HG03095 (cell line): Measurements from ENCODE around the gene ZNF212.
"Not testable (repeated sequence)": the region's sequence is repeated elsewhere in the genome, so short reads cannot be mapped to it uniquely, and the experiment has no call there.

Experiments used
- ATAC-seq: cut with Tn5 transposase; IDR thresholded peaks from one replicate; pipeline ENCODE4 v1.9.1; 2021; ENCODE audit warnings: moderate library complexity; ENCODE audit not compliant: unreplicated experiment

The ZNF212 gene

DNA sequence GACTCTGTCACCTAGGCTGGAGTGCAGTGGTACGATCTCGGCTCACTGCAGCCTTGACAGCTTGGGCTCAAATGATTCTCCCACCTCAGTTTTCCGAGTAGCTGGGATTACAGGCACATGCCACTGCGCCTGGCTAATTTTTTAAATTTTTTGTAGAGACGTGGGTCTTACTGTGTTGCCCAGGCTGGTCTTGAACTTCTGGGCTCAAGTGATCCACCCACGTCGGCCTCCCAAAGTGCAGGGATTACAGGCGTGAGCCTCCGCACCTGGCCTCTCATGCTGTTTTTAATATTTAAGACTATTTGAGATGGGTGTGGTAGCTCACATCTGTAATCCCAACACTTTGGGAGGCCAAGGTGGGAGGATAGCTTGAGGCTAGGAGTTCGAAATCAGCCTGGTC, 12.1 kb downstream of the ZNF212 start:
- not testable (repeated sequence) for ATAC-seq

DNA sequence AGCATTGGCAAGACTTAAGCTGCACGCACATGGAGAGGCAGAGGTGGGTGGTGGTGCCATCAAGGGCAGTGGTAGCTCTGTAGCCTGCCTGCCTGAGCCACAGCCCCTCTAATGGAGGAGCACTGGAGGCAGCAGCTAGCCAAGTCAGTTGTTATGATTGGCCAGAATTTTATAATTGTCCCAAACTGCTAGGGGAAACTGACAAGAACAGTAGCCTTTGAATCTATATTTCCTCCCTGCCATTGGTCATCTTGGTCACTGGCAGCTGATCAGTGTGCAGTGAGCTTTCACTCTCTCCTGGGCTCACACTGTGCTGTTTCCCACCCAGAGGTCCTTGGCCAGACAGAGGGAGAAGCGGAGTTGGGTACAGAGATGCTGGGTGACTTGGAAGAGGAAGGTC, 12.9 kb downstream of the ZNF212 start:
- no peak for ATAC-seq

DNA sequence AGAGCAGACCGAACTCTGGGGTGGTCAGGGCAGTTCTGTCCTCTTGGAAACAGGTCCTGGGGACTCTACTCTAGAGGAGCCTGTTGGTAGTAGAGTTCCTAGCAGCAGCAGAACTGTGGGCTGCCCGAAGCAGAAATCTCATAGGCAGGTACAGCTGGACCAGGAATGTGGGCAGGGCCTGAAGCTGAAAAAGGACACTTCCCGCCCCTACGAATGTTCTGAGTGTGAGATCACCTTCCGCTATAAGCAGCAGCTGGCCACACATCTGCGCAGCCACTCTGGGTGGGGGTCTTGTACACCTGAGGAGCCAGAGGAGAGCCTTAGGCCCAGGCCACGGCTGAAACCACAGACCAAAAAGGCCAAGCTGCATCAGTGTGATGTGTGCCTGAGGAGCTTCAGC, 14.2 kb downstream of the ZNF212 start:
- no peak for ATAC-seq

DNA sequence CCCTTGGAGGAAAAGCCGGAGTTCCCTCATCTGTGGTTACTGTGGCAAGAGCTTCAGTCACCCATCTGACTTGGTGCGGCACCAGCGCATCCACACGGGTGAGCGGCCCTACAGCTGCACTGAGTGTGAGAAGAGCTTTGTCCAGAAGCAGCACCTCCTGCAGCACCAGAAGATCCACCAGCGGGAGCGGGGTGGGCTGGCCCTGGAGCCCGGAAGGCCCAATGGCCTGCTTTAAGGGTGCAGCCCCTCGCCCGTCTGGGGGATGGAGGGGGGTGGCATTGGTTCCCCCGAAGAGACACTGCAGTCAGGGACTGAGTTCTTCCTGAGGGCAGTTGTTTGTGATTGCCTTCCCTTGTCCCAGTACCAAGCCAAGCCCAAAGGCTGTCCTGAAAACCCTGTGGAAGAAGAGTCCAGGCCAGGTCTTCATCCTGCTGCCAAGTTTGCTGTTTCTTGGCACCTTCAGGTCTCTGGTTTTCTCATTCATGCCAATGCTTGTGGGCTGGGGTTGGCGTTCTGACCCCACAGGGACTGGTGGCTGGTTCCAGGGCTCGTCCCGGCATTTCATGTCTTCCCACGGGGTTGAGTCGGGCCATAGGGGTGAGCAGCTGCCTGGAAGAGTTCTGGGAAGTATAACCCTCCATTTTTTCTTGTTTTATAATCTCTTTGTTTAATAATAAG, 14.9 kb downstream of the ZNF212 start:
- ATAC-seq, result no peak

DNA sequence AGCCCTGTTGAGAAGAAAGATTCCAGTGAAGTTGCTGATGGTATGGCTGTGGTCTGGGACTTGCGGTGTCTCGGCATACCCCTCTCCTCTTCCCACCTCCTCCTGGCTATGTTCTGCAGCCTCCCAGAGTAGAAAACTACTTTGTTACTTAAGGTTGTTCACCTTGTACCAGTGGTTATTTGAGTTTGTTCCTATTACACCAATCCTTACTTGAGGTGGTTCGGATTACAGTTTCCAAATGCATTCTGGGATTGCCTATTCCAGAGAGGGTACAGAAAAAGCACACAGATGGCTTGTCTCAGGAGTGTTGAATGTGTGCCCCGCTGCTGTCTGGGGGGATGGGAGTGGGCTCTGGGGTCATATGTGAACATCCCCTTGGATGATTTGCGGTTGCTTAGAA, 15.7 kb downstream of the ZNF212 start:
- no peak for ATAC-seq

DNA sequence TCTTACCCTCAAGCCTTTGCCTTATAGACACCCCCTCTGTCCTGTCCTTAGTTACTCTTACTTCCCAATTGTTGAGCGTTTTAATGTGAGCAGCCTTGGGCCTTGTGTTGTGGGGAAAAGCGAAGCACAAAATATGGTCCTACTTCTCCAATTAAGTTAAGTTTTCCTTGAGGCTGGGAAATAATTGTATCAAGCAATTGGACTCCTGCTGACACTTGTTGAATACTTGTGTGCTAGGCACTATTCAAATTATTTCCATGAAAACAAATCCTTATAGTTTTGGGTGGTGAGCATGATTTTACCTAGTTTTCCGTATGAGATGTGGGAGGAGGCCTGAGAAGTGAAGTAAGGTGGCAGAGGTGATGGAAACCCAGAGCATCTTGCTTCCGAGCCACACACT, 17.1 kb downstream of the ZNF212 start:
- no peak for ATAC-seq

DNA sequence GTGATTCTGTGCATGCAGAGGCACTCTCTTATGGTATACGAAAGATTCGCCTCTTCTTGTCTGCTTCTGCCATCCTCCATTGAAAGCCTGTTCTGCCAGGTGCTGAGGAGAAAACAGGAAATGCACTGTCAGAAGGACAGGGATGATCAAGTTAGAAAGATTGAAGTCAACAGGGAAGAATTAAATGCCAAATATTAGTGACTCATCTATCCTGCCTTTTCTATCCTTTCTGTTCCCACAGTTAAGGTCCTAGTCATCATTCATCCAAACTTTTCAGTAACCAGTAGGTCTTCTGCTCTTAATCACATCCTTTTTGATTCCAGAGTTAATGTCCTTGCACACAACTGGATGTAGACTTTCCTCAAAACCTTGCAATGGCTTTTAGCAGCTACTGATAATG, 17.7 kb downstream of the ZNF212 start:
- no peak for ATAC-seq

DNA sequence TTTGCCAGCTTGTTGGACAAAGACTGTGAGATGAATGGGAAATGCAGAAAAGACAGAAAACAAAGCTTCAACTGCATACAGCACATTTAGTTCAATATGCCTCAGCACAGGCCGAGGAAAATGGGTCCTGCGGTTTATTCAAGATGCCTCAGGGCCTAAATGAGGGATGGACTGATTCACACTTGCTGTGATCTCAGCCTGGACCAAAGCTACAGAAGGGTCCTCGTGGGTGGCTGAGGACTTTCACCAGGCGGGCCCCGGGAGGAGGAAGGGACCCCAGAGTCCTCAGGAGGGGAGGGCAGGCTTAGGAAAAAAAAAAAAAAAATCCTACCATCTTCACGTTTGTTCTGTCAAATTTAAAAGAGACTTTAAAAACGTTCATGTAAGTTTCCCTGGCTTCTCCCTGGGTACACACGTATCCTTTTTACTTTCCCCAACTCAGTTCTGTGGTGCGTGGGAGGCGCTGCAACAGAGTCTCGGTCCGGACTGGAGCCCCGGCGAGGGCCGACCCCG, 21.9 kb downstream of the ZNF212 start:
- peak; percentile 3 for ATAC-seq

DNA sequence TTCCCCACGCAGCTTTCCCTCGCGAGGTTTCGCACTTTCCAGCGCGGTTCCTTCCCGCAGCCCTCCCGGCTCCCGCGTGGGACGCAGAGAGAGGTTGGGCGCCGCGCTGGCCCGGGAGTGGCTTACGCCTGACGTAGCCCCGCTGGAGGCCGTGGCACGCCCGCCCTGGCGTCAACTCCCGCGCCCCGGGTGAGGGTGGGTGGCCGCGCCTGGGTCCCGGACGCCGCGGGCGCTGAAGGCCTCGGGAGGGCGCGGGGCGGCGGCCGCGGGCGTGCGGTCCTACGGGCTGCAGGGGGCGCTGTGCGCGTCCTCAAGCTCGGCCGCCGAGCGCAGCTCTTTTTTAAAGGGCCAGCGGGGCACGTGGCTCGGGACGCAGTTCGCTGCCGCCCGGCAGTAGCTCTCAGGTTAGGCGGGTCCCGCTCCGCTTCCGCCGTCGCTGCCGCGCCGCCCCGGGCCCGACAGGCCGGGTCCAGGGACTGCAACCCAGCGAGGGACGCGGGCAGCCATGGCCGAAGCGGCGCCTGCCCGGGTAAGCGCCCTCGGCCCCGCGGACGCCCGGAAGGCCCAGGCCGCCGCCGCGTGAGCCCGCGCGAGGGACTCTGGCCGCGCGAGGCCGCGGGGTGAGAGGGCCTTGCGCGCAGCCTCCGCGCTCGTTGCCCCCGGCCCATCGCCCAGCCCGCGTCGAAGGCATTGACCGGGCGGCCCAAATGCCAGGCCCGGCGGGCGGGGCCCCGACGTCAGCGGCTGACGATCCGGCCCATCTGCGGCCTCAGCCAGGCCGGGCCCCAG, 22.6 kb downstream of the ZNF212 start, which contains the start of gene ZNF783:
Gene ZNF783, plus strand, starts transcription at position 368 of the 789 bp plus-strand sequence. Its CDS starts 138 bp downstream, at position 506.
- ATAC-seq, result peak; percentile 88

DNA sequence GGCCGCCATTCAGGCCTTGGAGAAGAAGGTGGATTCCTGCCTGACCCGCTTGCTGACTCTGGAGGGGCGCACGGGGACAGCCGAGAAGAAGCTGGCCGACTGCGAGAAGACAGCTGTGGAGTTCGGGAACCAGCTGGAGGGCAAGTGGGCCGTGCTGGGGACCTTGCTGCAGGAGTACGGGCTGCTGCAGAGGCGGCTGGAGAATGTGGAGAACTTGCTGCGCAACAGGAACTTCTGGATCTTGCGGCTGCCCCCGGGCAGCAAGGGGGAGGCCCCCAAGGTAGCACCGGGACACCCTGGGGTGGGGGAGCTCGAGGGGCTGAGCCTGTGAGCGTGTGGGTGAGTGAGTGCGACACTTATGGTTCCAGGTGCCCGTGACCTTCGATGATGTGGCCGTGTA, 27.0 kb downstream of the ZNF212 start:
- no peak for ATAC-seq

DNA sequence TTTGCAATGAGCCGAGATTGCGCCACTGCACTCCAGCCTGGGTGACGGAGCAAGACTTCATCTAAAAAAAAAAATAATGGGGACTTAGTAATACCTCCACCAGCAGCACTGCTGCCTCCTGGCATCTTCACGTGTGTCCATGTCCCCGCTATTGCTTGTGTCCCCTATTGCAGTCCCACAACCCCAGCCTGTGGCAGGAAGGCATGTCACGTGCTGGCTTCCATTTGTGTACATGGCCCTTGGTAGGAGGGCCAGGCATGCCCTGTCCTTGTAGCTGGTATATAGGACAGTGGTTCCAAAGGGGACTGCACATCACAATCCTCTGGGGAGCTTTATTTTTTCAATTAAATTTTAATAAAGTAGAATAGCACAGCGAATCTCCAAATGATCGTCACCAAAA, 28.3 kb downstream of the ZNF212 start:
- no peak for ATAC-seq

DNA sequence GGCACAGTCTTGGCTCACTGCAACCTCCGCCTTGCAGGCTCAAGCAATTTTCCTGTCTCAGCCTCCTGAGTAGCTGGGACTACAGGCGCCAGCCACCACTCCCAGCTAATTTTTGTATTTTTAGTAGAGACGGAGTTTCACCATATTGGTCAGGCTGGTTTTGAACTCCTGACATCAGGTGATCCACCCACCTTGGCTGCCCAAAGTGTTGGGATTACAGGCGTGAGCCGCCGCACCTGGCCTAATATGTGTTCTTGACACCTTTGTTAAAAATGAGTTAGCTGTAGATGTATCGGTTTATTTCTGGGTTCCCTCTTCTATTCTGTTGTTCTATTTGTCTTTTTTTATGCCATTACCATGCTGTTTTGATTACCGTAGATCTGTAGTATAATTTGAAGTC, 35.0 kb downstream of the ZNF212 start:
- ATAC-seq, result not testable (repeated sequence)

DNA sequence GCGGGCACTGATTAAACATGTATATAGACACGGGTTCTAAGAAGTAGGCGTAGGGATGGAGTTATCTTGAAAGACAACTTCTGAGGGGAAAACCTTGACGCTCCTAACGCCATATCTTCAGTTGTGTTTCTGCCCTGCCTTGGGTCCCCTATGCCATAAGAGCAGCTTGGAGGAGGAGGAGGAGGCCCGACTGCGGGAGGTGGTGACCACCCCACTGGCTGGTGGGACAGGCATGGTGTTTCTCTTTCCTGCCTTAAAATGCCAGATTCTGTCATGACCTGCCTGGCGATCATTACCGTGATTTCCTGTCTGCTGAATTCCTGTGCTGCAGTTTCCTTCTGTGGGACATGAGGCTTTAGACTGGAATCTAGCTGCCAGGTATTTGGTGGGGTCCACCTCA, 38.4 kb downstream of the ZNF212 start:
- no peak for ATAC-seq

DNA sequence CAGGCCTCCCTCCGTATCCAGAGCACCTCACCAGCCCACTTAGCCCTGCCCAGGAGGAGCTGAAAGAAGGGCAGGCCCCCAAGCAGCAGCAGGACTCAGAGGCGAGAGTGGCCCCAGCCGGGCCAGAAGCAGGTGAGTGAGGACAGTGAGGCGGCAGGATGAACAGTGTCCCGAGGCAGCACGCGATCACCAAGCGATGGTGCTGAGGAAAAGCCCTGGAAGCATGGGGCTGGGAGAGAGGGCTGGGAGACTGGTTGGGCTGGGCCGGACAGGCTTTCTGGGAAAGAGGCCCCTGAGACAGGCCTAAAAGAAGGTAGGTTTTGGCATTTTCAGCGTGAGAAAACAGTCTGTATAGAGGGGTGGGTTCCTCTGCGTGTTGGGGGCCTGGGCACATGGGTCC, 38.9 kb downstream of the ZNF212 start:
- ATAC-seq, result no peak

DNA sequence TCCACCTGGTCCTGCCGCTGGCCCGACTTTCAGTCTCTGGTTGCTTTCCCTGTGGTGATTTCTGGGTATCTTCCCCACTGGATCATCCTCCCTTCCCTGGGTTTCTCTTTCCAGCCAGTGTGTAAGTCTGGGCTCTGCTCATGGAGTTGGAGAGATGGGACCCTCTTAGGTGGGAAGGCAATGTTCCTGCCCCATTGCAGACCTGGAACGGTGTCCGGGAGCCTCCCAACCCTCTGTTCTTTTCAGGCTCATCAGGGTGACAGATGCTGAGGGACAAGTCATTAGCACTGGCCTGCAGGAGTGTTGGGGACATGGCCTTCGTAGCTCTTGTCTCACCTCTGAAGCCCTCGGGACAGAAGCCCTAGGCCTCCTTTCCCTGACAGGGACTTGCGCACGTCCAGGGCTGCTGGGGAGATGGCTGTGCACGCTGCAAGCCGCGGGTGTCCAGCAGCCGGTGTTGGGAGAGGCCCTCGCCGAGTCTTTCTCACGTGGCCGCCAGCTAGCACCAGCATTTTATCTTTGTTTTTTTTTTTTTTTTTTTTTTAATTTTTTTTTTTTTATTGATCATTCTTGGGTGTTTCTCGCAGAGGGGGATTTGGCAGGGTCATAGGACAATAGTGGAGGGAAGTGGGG, 39.8 kb downstream of the ZNF212 start:
- ATAC-seq, result no peak

DNA sequence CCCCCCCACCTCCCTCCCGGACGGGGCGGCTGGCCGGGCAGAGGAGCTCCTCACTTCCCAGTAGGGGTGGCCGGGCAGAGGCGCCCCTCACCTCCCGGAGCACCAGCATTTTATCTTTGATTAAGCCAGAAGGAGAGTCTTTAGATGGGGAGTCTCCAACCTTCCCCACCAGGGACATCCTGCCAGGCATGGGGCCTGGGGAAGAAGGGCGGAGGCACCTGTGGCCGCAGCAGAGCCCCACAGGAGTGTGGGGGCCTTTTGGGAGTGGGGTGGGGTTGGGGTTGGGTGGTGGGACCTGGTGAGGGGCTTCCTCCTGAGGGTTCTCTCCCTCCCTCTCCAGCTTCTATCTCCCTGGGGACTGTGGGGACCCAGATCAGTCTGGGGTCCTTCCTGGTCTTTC, 40.7 kb downstream of the ZNF212 start:
- ATAC-seq, result no peak

DNA sequence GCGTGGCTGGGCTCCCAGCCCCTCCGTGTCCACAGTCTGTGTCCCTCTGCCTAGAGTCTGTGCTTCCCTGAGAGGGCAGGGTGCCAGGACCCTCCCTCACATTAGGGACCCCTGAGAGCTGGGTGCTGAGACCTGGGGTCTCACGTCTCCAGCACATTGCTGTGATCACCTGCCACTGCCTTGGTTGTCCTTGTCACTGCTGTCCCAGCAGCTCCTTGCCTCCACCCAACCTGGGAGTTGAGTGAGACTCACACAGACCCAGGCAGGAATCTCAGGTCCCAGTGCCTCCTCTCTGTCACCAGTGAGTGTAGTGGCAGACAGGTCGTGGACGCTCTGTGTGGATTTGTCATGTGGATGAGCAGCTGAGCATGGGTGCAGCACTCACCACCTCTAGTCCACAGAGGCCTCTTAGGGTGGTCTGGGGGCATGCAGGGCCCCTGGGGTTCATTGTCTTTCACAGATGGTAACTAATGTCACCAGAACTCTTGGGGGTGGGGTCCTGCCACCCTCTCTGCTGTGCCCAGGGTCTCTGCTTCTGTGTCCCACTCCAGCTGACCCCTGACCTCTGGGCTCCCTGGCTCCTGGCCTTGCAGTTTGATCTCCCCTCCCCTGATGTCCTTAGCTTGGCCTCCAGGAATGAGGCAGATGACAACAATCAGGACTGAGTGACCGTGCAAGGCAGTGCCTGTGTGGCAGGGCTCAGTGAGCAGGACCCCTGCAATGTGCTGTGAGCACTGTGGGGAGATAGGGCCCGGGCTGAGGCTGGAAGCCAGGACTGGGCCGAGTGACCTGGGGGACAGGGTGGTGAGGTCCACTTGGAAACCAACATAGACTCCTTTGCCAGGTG, 41.4 kb downstream of the ZNF212 start:
- ATAC-seq, result no peak

DNA sequence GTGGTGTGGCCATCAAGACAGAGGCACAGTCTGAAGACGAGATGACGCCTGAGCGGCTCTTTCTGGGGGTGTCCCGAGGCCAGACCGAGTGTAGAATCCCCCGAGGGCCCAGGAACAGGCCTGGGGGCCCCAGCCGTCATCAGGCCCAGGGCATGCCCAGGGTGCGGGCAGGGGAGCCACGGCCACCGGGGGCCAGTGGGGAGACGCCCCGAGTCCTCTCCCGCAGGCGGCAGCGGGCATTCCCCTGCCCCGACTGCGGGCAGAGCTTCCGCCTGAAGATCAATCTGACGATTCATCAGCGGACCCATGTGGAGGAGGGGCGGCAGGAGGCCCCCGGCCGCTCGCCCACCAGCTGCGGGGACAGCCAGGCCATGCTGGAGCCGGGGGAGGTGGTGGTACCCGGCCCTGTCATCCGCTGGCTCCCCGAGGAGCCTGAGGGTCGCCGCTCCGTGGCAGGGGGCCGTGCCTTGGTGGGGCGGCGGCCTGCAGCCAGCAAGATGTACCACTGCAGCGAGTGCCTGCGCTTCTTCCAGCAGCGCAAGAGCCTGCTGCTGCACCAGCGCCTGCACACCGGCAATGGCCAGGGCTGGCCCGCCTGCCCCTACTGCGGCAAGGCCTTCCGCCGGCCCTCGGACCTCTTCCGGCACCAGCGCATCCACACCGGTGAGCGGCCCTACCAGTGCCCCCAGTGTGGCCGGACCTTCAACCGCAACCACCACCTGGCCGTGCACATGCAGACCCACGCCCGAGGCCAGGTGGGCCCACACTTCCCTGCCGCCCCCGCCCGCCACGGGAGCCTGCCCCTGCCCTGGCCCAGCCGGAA, 42.3 kb downstream of the ZNF212 start:
- ATAC-seq, result no peak

DNA sequence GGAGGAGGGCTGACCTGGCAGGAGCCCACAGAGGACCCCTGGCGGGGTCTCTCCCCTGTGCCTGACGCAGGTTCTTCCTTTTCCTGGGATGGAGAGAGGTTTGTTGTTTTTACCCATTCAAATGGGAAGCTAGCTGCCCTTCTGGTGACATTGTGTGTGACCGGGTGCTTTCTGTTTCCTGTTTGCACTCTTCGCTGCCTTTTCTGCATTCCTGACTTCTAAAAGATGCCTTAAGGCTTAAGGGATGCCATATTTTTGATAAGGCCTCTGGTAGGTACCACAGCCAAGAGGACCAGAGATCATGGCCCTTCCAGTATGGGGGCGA, 42.8 kb downstream of the ZNF212 start:
- no peak for ATAC-seq

DNA sequence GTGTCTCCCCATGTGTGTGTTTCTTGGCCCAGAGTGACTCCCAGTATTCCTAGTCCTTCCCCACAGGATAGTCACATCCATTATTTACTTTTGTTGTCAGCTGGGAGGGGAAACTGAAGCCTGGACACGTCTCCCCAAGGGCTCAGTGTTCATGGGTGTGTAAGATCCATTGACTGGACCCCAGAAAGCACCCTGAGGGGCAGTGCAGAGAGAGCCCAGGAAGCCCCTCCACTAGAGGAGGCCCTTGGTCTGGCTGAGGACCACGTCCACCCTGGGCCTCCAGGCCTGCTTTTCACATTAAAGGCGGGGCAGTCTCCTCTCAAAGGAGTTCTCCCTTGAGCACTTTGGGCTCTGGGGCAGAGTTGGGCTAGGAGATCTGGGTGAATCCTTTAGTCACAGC, 43.9 kb downstream of the ZNF212 start:
- ATAC-seq, result no peak
